IPS-NIHi11 (cell line): Measurements from ENCODE around the gene CDSN.
A peak's percentile ranks its signal among the peaks of the same experiment; 100 is the strongest.

Experiments used
- DNase-seq: peaks from one replicate; pipeline ENCODE4 v3.0.0; 2012; ENCODE audit warnings: mixed read lengths, low spot score

Gene CDSN

DNA sequence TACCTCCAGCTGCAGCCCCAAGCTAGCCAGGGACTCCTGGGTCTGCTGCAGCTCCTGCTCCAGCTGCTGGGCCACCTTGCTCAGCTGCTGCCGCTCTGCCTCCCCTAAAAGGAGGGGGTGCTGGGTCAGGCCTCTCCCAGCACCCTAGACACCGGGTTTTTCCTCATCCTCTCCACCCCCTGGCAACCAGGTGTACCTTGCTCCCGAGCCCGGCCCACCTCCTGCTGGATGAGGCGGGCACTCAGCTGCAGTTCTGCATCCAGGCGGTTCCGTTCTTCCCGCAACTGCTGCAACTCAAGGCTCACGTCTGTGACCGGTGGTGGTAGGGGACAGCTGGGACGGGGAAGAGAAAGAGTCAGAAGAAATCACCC, 24.7 kb upstream of the CDSN start:
- DNase-seq = no peak

DNA sequence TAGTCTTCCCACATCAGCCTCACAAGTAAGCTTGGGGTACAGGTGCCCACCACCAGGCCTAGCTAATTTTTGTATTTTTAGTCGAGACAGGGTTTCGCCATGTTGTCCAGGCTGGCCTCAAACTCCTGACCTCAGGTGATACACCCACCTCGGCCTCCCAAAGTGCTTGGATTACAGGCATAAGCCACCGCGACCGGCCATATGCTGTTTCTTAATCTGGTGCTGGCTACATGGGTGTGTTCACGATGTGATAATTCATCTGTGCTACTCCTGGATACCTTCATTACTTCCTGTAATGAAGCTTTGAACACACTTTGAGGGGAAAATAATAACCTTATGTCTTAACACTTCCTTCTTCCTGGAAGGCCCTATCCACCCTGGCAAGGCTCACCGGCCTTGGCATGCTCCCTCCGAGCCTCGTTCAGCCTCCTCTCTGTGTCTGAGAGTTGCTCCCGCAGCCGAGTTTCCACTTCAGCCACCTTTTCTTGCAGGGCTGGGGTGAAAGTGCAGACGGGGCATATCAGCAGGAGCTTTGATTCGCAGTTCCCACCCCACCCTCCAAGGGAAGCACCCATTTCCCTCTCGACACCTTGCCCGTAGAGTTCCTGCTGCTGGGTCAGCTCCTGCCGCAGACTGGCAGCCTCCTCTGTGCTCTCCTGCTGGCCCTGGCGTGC, 24.2 kb upstream of the CDSN start:
- DNase-seq = no peak

DNA sequence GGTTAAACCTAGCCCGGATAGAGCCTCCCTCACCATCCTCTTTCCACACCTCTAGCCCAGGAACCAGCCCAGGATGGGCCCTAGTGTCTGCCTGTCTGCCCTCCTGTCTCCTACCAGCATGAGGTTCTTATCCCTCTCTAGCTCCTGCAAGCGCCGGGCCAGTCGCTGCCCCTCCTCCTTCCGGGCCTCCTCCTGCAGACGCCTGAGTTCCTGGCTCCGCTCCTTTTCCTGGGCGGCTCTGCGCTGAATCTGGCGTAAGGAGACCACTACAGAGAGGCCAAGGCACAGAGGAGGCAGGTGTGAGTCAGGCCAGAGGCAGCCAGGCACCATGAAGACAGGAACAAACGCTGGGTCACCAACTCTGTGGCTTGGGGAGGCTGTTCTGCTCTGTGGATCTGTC, 22.9 kb upstream of the CDSN start:
- DNase-seq = peak; percentile 74

DNA sequence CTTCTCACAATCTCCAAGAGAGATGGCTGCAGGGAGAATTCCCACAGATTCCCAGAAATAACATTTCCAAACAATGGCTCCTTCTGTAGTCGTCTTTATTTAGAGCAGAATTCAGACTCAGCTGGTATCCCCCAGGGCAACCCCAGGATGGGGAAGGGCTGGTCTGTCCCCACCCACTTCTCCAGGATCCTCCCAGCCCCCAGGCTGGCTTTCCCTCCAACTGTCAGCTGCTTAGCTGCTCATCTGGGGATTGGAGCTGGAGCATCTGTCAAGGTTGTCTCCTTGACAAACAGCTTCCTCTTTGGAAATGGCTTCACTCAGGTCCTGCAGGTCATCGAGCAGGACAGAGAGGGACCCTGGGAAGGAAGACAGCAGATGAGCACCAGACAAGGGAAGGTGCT, 22.1 kb upstream of the CDSN start:
- DNase-seq = no peak

DNA sequence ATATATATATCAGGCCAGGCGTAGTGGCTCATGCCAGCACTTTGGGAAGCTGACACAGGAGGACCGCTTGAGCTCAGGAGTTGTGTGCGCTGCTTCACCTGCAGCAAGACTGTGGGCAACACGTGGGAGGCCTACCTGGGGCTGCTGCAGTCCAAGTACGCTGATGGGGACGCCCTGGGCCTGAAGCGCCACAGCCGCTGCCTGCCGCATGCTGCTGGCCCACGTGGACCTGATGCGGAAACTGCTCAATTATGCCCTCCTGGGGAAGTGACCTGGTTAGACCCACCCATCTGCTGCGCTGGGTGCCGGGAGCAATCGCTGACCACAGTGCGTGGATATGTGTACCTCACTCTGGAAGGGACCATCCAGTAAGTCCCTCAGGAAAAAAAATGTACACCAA, 20.4 kb upstream of the CDSN start:
- DNase-seq = no peak

DNA sequence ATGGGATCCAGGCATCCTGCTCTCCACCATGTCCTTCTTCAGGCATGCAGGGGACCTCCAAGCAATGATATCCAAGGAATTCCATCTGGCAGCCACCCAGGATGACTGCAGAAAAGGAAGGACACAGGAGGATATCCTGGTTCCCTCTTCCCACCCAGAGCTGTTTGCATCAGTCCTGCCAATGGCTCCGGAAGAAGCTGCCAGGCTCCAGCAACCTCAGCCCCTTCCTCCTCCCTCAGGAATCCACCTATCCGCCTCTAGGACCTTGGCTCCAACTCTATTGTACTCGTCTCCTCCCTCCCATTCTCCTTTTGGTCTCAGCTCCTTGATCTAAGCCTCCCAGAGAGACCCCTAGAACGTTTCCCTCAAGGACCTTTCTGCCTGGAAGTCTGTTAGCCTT, 19.4 kb upstream of the CDSN start:
- DNase-seq = peak; percentile 72

DNA sequence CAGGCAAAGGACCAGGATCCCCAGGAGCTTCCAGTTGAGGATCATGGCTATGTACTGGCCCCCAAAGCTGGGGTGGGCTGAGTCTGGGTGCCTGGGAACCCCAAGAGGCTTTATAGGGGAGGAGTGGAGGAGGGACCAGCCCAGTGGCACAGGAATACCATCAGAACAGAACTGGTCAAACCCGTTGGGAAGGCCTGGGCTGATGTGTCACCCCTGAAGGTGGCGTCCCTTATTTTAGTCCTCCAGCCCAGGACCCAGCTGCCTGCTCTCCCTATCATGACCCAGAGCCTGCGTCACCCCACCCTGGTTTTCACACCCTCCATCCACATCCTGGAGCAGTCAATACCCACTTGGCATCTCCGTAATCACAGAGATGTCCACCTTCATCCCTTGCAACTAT, 18.7 kb upstream of the CDSN start, which contains the start of gene PSORS1C2:
PSORS1C2 (minus strand) TSS at position 85 of the 400 bp plus-strand sequence; CDS start at position 45, 40 bp downstream.
- no peak for DNase-seq

DNA sequence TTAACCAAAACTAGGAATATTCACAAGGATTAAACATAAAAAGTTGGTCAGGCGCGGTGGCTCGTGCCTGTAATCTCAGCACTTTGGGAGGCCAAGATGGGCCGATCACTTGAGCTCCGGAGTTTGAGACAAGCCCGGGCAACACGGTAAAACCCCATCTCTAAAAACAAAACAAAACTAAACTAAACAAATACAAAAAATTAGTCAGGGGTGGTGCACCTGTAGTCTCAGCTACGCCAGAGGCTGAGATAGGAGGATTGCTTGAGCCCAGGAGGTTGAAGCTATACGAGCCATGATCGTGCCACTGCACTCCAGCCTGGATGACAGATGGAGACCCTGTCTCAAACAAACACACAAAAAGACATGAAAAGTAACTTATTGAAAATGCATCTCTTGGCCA, 15.5 kb upstream of the CDSN start:
- DNase-seq = no peak

DNA sequence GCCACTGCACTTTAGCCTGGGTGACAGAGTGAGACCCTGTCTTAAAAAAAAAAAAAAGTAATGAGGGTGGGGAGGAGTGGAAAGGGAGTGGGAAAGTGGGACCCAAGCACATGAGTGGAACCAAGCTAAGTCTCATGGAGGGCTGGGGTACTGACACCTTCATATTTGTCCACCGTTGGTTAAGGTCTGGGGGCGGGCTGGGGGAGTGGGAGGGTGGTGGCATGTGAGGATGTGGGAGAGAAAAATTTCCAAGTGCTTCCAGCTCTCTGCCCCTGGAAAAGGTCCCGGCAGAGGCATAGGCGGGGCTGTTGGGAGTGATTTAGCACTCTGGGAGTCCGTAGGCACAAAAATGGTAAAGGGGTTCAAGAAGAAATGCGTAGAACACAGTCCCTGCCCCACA, 12.6 kb upstream of the CDSN start:
- no peak for DNase-seq

DNA sequence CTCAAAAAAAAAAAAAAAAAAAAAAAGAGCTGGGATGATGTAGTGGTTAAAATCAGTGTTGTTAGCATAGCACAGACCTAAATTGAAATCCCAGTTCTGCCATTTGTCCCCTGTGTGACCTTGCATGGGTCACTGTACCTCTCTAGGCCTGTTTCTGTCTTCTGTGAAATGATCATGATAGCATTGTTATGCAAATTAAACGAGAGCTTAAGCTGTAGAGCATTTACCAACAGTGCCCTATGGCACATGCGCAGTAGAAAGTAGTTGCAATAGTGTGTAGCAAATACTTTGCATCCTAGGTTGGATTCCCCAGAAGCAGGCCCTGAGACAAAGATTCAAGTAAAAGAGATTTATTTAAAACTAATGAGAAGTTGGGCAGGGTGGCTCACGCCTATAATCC, 11.3 kb upstream of the CDSN start:
- DNase-seq = no peak

DNA sequence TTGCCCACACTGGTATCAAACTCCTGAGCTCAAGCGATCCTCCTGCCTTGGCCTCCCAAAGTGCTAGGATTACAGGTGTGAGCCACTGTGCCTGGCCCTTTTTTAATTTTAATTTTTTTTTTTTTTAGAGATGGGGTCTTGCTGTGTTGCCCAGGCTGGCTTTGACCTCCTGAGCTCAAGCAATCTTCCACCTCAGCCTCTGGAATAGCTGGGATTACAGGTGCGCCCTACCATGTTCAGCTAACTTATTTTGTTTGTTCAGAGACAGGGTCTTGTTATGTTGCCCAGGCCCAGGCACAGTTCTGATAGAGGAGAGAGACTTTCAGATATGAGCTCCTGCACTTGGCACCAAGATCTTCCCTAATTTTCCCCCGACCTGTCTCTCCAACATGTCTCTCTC, 10.5 kb upstream of the CDSN start:
- no peak for DNase-seq

DNA sequence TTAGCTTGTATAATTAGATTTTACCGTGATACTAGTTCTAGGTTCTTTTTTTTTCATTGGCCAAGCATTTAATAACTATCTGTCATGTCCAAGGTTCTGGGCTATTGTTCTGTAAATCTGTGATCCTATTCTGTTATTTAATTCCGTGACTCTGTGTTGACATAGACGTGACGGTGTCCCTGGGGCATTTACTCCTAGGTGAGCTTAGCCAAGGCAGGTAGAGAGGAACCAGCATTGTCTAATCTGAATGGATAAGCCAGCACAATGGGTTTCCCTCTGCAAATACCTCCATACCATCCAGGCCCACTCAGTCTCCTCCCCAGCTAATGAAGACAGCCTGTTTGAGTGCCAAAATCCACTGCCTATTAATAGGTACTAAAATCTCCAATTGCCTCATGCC, 8.9 kb upstream of the CDSN start:
- no peak for DNase-seq

DNA sequence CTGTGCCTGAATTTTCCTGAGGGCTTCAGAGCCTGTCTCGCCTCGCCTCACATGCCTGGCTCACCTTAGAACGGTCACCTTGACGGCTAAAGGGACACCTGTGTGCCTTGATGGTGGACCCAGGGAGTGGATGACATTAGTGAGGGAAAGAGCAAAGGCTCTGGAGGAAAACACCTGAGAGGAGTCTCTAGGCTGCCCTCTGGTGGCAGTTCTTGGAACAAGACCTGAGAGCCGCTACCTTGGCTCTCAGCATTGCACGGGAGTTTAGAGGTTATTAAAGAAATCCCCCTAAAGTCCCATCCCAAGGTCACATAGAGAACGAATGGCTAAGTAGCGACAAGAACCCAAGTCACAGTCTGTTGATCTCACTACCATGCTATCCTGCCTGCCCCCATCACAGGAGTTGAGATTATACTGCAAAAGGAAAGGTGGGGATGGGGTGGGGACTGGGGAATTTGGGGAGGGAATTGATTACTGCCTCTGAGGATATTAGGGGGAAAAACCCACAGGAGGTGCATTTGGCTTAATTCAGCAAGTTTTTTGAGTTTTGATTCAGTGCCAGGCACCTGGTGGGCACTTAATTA, 7.9 kb upstream of the CDSN start:
- peak; percentile 80 for DNase-seq

DNA sequence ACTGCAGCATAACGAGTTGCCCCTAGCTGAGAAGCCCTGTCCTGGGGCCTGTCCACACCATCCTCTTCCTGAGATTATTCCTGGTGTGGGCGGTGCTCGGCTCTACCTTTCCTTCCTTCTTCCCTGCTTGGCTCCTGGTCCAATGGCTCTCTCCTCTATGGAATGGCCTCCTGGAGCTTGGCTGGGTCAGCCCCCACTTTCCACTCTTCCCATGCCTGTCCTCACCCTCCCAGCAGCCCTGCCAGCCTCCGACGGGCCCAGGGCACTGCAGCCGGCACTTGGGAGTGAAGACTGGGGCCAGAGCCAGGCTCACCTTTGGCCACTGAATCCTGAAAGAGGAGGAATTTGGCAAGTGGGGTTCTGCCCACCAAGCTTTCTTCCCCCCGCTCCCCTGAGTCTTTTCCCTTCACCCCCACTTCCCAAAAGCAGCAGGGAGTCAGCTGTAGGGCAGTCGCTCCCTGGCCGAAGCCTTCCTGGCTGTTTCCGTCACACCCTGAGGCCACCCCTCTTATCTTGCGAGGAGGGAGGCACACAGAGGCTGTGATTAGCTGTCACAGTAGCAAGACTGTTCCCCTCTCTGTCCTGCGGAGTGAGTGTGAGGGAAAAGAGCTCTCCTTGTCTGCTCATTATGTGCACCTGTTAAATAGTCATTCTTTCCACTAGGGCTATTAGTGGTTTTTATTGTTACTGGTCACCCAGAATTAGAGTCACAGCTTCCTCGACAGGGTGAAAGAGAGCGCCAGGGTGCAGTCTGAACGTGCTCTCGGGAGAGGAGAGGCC, 6.3 kb upstream of the CDSN start:
- no peak for DNase-seq

DNA sequence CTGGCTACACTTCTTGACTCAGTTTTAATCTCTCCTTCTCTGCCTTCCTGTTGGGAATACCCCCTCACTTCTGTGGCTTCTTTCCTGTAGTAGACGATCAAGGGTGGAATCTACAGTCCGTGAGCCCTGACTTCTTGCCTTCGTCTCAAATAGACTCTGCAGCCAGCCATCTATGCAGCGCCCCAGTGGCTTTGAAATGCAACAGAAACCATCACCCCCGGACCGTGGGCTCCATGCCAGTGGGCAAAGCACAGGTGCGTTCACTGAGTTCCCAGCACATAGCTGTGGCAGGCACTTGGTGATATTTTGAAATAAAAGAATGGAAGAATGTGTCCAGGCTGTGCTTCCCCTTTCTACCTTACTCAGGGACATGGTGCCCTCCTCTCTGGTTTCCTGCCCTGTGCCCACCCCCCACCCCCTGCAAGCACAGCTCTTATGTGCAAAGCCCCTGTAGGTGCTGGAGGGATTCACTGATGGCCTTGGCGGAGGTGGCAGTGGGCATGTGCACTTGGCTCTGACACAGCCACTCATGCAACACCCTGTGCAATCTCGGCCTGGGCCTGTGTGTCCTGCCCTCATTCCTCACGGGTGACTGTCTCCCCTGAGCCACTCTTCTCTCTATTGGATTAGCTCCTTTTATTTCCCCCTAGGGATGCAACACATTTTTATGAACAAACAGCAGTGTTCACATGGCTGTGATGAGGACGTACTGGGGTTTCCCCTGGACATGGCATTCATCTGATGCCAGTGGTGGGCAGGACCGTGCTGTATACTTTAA, 5.5 kb upstream of the CDSN start:
- no peak for DNase-seq

DNA sequence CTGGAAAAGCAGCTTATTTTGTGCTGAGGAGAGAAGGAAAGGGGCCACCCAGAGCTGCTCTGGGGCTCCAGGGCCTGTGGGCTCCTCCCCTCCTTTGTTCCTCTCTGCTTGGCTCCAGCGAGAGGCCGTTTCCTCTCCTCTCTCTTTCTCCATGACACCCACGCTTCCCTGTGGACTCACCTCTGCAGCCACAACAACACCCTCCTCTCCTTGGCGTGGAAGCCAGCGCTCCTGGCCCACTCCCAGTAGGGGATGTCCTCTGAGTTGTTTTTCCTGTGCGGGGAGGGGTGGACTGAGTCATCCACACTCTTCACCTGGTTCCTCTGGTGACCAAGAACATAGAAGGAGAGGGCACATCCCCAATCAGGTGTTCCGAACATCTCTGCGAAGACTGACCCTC, 4.9 kb upstream of the CDSN start:
- peak; percentile 39 for DNase-seq

DNA sequence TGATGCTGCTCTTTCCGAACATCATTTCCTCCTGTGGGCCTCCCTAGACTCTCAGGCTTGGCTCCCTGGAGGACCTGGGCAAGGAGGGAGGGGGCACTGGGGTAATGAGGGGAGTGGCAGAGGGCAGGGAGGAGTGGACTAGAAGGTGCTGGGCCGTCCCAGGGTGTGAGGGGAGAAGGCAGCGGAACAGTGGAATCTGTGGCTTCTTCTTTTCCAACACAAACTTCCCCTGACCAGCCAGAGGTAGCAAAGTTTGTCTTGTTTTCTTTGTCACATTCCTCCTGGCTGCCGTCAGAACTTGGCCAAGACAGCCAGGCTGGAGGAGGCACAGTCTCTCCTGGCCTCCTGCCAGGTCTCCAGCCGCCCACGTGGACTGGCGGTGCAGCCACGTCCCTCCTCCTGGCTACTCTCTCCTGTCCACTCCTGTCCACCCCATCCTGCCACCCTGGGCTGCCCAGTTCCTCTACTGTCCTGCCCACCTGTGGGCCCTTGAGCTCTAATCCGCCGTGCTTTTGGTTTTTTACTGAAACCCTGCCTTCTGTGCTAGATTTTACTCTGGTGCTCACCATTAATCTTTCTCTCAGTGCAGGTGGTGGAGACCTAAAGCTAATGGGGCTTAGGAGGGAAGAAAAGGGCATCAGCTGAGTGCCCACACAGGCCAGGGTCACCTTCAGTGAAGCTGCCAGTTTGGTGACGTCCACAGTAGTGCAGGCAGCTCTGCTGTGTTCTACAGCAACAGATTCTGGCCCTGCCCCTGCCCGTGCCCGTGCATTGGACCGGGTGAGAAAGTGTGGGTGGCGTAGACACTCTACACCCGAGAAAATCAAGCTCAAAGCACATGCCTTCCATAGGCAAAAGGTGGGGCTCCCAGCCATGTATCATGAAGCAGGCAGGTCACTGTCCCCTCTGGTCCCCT, 2.8 kb upstream of the CDSN start:
- DNase-seq = peak; percentile 45

DNA sequence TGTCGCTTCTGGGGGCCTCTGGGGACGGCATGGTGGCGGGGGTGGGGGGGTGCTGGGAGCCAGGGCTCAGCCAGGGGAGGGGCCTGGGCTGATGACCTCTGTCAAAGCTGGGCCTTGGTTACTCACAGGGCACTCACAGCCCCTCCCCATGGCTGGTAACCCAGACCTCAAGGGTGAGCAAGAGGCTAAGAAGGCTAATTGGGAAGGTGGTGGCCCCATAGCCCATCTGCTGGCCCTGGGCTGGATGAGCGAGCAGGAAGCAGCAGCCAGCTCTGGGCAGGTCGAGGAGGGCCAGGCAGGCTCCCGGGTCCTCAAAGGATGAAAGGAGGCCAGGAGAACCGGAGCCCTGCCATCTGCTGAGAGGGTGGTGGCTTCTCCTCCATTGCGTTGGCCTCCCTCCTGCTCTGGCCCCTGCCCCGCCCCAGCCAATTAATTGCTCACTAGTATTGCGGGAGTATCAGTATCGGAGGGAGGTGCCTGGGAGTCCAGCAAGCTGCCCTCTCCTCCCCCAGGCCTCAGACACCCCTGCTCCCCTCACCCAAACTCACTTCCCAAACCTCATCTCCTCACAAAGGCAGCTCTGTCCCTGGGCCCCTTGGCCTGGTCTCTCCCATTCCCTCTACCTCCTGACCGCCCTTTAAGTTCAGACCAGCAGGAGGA, 1.0 kb upstream of the CDSN start:
- no peak for DNase-seq

DNA sequence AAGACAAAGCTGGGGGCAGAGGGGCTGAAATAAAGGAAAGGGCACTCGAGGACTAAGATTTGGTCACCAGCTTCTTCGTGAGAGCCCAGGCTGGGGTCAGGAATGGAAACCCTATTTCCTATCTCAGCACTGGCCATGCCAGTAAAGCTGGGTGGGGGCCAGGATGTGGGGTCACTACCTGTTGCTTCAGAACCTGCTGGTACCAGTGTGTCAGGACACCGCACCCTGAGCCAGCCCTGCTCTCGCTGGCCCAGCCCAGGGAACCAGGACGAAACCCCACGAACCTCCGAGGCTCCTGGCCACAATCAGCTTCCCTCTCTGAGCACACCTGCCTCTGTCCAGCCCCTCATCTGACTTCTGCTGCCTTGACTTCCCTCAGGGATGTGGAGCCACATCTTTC, 2.1 kb downstream of the CDSN start:
- no peak for DNase-seq

DNA sequence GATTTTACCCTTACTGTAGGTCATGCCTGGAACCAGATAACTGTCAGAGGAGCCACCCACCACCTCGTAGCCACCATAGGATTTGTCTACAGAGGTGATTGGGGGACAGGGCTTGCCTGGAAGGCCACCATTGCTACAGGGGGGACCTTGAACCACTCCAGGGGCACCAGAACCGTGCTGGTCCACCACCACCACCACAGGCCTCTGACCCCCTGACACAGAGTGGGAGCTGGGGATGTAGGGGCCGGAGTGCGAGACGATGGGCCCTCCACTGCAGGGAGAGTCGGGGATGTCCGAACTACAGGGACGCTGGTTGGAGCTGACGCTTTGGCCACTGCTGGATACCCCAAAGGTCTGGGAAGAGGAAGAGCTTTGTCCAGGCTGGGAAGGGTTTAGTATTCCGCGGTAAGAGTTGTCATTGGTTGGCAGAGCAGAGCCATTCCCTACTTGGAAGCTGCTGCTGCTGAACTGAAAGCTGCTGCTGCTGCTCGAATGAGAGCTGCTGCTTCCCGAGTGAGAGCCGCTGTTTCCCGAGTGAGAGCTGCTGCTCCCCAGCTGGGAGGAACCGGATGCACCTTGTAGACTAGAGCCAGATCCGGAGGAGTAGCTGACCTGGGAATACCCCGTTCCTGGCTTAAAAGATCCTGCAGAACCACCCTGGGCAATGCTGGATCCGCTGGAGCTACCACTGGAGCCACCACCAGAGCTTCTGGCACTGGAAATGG, 3.4 kb downstream of the CDSN start:
- no peak for DNase-seq
